Measurements from ENCODE around the gene EMP1.

DNA sequence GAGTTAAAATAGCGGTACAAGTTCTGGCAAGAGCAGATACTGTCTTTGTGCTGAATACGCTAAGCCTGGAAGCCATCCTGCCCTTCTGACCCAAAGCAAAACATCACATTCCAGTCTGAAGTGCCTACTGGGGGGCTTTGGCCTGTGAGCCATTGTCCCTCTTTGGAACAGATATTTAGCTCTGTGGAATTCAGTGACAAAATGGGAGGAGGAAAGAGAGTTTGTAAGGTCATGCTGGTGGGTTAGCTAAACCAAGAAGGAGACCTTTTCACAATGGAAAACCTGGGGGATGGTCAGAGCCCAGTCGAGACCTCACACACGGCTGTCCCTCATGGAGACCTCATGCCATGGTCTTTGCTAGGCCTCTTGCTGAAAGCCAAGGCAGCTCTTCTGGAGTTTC lies 18.5 kb downstream of the EMP1 start:
- TF ChIP-seq, protein P1, sequence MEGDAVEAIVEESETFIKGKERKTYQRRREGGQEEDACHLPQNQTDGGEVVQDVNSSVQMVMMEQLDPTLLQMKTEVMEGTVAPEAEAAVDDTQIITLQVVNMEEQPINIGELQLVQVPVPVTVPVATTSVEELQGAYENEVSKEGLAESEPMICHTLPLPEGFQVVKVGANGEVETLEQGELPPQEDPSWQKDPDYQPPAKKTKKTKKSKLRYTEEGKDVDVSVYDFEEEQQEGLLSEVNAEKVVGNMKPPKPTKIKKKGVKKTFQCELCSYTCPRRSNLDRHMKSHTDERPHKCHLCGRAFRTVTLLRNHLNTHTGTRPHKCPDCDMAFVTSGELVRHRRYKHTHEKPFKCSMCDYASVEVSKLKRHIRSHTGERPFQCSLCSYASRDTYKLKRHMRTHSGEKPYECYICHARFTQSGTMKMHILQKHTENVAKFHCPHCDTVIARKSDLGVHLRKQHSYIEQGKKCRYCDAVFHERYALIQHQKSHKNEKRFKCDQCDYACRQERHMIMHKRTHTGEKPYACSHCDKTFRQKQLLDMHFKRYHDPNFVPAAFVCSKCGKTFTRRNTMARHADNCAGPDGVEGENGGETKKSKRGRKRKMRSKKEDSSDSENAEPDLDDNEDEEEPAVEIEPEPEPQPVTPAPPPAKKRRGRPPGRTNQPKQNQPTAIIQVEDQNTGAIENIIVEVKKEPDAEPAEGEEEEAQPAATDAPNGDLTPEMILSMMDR (IDR thresholded peaks at IDR 0.05), result no peak
- TF ChIP-seq POLR2A (IDR thresholded peaks at IDR 0.05), result no peak
